ENCODE results near the gene CDH4. TPM values are rescaled to one million over a fixed set of nuclear protein-coding genes. Genes with fewer than 3 reads are reported as not detected.

Gene CDH4
- total RNA-seq, 1 experiment from 2014 or later: 25.0 TPM

GRCh38 chr20:61728326-61728725 lies 476.3 kb downstream of the CDH4 start:
- no peak for TF ChIP-seq CTCF (IDR thresholded peaks at IDR 0.05; ENCODE audit: unreplicated experiment)
- BruUV-seq (replicated peaks): no TSS peak
- no peaks in the 10 kb centered on the region for H3K9me3 Mint-ChIP-seq (ENCODE audit: unreplicated experiment)
- peaks cover 4% of the 10 kb centered on the region for H3K4me1 Mint-ChIP-seq (ENCODE audit: insufficient read depth, unreplicated experiment)
- POLR2A ChIA-PET: no interaction called here
- H3K36me3 Mint-ChIP-seq (ENCODE audit: insufficient read depth, unreplicated experiment): no peaks in the 10 kb centered on the region
- no peak overlapping the region for H3K4me3 Mint-ChIP-seq (ENCODE audit: unreplicated experiment)
- CTCF ChIA-PET: no interaction called here
- no peak for DNase-seq (ENCODE audit: unreplicated experiment)
- intact Hi-C loops (cut with micrococcal nuclease): no loop called here
- no peak overlapping the region for H3K27ac Mint-ChIP-seq (ENCODE audit: low read depth, unreplicated experiment)
- H3K27me3 Mint-ChIP-seq (ENCODE audit: insufficient read depth, unreplicated experiment): no peaks in the 10 kb centered on the region

GRCh38 chr20:61728786-61729770 lies 477.0 kb downstream of the CDH4 start:
- intact Hi-C loops (cut with micrococcal nuclease): no loop called here
- Mint-ChIP-seq H3K27me3 (ENCODE audit: insufficient read depth, unreplicated experiment) (no peaks in the 10 kb centered on the region), H3K4me1 (ENCODE audit: insufficient read depth, unreplicated experiment) (peaks cover 4% of the 10 kb centered on the region), H3K27ac (ENCODE audit: low read depth, unreplicated experiment) (no peak overlapping the region), H3K36me3 (ENCODE audit: insufficient read depth, unreplicated experiment) (no peaks in the 10 kb centered on the region), H3K4me3 (ENCODE audit: unreplicated experiment) (no peak overlapping the region), H3K9me3 (ENCODE audit: unreplicated experiment) (no peaks in the 10 kb centered on the region)
- no peak for TF ChIP-seq CTCF (IDR thresholded peaks at IDR 0.05; ENCODE audit: unreplicated experiment)
- CTCF ChIA-PET: interaction anchor here (0.6 kb wide), 1 partner anchor 543 kb away, joined by 3 read pairs; no protein-coding TSS in a partner anchor
- BruUV-seq (replicated peaks): no TSS peak
- no peak for DNase-seq (ENCODE audit: unreplicated experiment)
- POLR2A ChIA-PET: no interaction called here

- Mint-ChIP-seq H3K4me3 (ENCODE audit: unreplicated experiment) (no peak overlapping the region), H3K36me3 (ENCODE audit: insufficient read depth, unreplicated experiment) (no peaks in the 10 kb centered on the region), H3K27me3 (ENCODE audit: insufficient read depth, unreplicated experiment) (peaks cover 2% of the 10 kb centered on the region), H3K27ac (ENCODE audit: low read depth, unreplicated experiment) (no peak overlapping the region), H3K9me3 (ENCODE audit: unreplicated experiment) (no peaks in the 10 kb centered on the region), H3K4me1 (ENCODE audit: insufficient read depth, unreplicated experiment) (peaks cover 4% of the 10 kb centered on the region)
- no TSS peak for BruUV-seq (replicated peaks)
- POLR2A ChIA-PET: no interaction called here
- CTCF ChIA-PET: no interaction called here
- TF ChIP-seq CTCF (IDR thresholded peaks at IDR 0.05; ENCODE audit: unreplicated experiment): no peak
- intact Hi-C loops (cut with micrococcal nuclease): no loop called here
- DNase-seq (ENCODE audit: unreplicated experiment): no peak
Measured at GRCh38 chr20:61730631-61731362, 478.7 kb downstream of the CDH4 start.

Measured in MCF 10A (cell line).